Measurements from ENCODE around the gene ERCC6L. TPM values are rescaled to one million over a fixed set of nuclear protein-coding genes. Genes with fewer than 3 reads are reported as not detected.
"Not testable (repeated sequence)": the region's sequence is repeated elsewhere in the genome, so short reads cannot be mapped to it uniquely, and the experiment has no call there.

The ERCC6L gene
- total RNA-seq, 1 donor from 2014 or later: 2.0 TPM

GRCh38 chrX:72176981-72177380 is 61.8 kb downstream of the ERCC6L start:
- DNase-seq (ENCODE audit: extremely low read depth, low read depth, low spot score): no peak

GRCh38 chrX:72176289-72176688 is 62.5 kb downstream of the ERCC6L start:
- DNase-seq (ENCODE audit: extremely low read depth, low read depth, low spot score): not testable (repeated sequence)

GRCh38 chrX:72169008-72169728 is 69.7 kb downstream of the ERCC6L start:
- DNase-seq (ENCODE audit: extremely low read depth, low read depth, low spot score): no peak

GRCh38 chrX:72165551-72165950 is 73.3 kb downstream of the ERCC6L start:
- DNase-seq (ENCODE audit: extremely low read depth, low read depth, low spot score): no peak

GRCh38 chrX:72159769-72160168 is 79.1 kb downstream of the ERCC6L start:
- no peak for DNase-seq (ENCODE audit: extremely low read depth, low read depth, low spot score)

- DNase-seq (ENCODE audit: extremely low read depth, low read depth, low spot score): no peak
Measured at GRCh38 chrX:72158773-72159172, 80.1 kb downstream of the ERCC6L start.

Other genes with a start within 250 kb of the ERCC6L start
- 1.6 and 1.9 TPM in 2 replicates for gene RTL5, start 107.1 kb downstream of the ERCC6L start, total RNA-seq
- gene PIN4, start 57.3 kb downstream of the ERCC6L start, total RNA-seq: 11.3 and 14.6 TPM in 2 replicates
- 761 and 1,100 TPM in 2 replicates for gene RPS4X, start 38.2 kb upstream of the ERCC6L start, total RNA-seq
- 0.29 TPM in 1 of 2 replicates, not detected in the other for gene CITED1, start 66.9 kb upstream of the ERCC6L start, total RNA-seq

All from glomerular endothelial cell (primary cell).